ENCODE measurements around the gene PCOLCE2. TPM values are rescaled to one million over a fixed set of nuclear protein-coding genes. Genes with fewer than 3 reads are reported as not detected.

PCOLCE2 gene
- total RNA-seq, 4 donors from 2014 or later: 3.2 to 13.3 (median 6.7) TPM

DNA sequence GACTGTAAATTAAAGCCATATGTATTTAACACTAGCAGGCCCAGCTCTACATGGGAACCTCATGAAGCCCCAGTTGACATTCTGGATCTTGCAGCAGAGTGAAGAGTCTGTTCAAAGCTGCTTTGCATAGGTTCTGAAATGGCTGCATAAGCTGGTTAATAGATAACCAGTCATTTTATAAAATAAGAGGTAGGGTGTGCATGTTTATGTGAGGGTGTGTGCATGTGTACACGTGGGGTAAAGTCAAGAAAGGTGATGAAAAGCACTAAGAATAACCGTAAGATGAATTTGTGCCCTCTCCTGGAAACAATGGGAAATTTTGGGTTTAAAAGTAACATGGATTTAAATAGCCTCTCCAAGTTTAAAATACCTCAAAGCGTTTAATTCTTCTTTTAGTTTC, 41.6 kb upstream of the PCOLCE2 start:
- H3K27ac ChIP-seq: no peak overlapping the region
- no peak for DNase-seq (ENCODE audit: low spot score in 2 of 2)
- TF ChIP-seq EP300 (IDR thresholded peaks at IDR 0.05) (no peak), POLR2A (IDR thresholded peaks at IDR 0.05) (no peak), POLR2AphosphoS5 (IDR thresholded peaks at IDR 0.05) (no peak)
- TF ChIP-seq, protein P1, sequence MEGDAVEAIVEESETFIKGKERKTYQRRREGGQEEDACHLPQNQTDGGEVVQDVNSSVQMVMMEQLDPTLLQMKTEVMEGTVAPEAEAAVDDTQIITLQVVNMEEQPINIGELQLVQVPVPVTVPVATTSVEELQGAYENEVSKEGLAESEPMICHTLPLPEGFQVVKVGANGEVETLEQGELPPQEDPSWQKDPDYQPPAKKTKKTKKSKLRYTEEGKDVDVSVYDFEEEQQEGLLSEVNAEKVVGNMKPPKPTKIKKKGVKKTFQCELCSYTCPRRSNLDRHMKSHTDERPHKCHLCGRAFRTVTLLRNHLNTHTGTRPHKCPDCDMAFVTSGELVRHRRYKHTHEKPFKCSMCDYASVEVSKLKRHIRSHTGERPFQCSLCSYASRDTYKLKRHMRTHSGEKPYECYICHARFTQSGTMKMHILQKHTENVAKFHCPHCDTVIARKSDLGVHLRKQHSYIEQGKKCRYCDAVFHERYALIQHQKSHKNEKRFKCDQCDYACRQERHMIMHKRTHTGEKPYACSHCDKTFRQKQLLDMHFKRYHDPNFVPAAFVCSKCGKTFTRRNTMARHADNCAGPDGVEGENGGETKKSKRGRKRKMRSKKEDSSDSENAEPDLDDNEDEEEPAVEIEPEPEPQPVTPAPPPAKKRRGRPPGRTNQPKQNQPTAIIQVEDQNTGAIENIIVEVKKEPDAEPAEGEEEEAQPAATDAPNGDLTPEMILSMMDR (IDR thresholded peaks at IDR 0.05): no peak
- 59% methylated on average over 3 of the region's 3 CpGs for WGBS
- H3K4me3 ChIP-seq: no peak overlapping the region
- H3K4me1 ChIP-seq: no peaks in the 10 kb centered on the region
- H3K36me3 ChIP-seq: no peaks in the 10 kb centered on the region
- no peaks in the 10 kb centered on the region for H3K9me3 ChIP-seq
- H3K27me3 ChIP-seq: peaks cover 5% of the 10 kb centered on the region

DNA sequence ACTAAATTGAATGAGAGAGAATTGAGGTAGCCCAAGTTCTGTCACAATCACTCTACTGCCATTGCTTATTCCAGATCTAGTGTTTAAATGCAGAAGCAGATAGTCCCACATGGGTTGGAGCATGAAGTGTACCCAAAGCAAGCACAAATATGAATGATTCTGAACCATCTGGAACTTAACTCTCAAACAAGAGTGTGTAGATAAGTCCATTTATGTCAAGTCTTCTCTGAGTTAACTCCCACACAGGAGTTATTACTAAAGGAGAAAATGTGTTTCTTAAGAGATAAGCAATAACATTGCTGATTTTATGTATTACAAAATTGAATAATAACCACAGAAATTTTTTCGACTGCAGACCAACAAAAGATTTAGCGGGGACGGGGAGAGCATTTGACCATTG, 41.0 kb upstream of the PCOLCE2 start:
- H3K27me3 ChIP-seq: peaks cover 5% of the 10 kb centered on the region
- no peak for DNase-seq (ENCODE audit: low spot score in 2 of 2)
- no peaks in the 10 kb centered on the region for H3K36me3 ChIP-seq
- no peaks in the 10 kb centered on the region for H3K9me3 ChIP-seq
- WGBS: 91% methylated on average over 3 of the region's 3 CpGs
- TF ChIP-seq POLR2A (IDR thresholded peaks at IDR 0.05) (no peak), POLR2AphosphoS5 (IDR thresholded peaks at IDR 0.05) (no peak), EP300 (IDR thresholded peaks at IDR 0.05) (no peak)
- TF ChIP-seq, protein P1 (IDR thresholded peaks at IDR 0.05): no peak
- H3K4me1 ChIP-seq: no peaks in the 10 kb centered on the region
- H3K4me3 ChIP-seq: no peak overlapping the region
- no peak overlapping the region for H3K27ac ChIP-seq

DNA sequence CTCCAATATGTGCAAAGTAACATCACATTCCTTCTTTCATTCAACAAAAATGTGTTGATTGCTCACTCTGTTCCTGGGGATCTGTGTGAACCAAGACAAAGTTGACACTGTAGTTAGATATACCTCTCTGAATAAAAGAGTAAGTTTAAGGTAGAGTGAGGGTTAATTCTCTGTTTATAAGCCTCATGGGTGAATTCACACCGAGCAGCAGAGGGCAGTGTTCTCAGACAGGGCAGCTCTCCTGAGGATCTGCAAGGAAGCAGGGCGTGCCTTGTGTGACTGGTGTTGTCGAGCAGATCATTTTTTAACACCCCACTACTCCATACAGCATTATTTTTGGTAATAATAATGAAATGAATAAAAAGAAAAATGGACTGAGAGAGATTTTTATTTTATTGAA, 40.2 kb upstream of the PCOLCE2 start:
- no peaks in the 10 kb centered on the region for H3K36me3 ChIP-seq
- H3K9me3 ChIP-seq: peaks cover 2% of the 10 kb centered on the region
- H3K4me3 ChIP-seq: no peak overlapping the region
- H3K27ac ChIP-seq: no peak overlapping the region
- no peak for DNase-seq (ENCODE audit: low spot score in 2 of 2)
- WGBS: 26% methylated on average over 3 of the region's 3 CpGs
- peaks cover 5% of the 10 kb centered on the region for H3K27me3 ChIP-seq
- no peaks in the 10 kb centered on the region for H3K4me1 ChIP-seq
- TF ChIP-seq EP300 (IDR thresholded peaks at IDR 0.05): no peak
- TF ChIP-seq, protein P1 (IDR thresholded peaks at IDR 0.05): peak in 1 of 2 donors; percentile 14

DNA sequence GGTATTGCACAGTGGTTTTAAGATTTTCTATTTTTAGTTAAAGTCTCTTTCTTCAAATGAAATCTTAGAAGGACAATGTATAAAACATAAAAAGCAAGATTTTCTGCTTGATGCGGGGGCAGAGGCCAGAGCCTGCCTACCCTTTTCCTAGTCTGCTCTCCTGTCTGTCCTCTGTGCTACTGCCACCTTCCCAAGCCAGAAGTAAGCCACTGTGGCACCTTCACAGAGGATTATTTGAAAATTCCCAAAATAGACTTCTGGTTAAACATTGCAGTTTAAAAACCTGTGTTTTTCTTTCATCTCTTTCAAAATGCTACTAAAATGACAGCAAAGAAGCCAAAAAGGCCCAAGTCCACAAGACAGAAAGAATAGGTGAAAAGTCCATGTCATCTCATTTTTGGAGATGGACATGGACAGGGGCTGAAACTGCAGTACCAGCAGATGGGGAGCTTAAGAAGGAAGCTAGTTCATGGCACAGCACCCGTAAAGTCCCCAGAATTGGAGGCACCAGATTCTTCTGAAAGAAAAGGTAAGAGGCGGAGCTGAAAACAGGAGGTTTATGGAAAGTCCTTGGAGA, 37.6 kb upstream of the PCOLCE2 start:
- no peaks in the 10 kb centered on the region for H3K36me3 ChIP-seq
- no peak overlapping the region for H3K27ac ChIP-seq
- no peak for DNase-seq (ENCODE audit: low spot score in 2 of 2)
- no peak overlapping the region for H3K4me3 ChIP-seq
- WGBS: 92% methylated on average over 3 of the region's 3 CpGs
- H3K9me3 ChIP-seq: peaks cover 11% of the 10 kb centered on the region
- no peak for TF ChIP-seq EP300 (IDR thresholded peaks at IDR 0.05)
- TF ChIP-seq, protein P1 (IDR thresholded peaks at IDR 0.05): no peak
- no peak for TF ChIP-seq POLR2A (IDR thresholded peaks at IDR 0.05)
- TF ChIP-seq POLR2AphosphoS5 (IDR thresholded peaks at IDR 0.05): no peak
- no peaks in the 10 kb centered on the region for H3K4me1 ChIP-seq
- peaks cover 5% of the 10 kb centered on the region for H3K27me3 ChIP-seq

DNA sequence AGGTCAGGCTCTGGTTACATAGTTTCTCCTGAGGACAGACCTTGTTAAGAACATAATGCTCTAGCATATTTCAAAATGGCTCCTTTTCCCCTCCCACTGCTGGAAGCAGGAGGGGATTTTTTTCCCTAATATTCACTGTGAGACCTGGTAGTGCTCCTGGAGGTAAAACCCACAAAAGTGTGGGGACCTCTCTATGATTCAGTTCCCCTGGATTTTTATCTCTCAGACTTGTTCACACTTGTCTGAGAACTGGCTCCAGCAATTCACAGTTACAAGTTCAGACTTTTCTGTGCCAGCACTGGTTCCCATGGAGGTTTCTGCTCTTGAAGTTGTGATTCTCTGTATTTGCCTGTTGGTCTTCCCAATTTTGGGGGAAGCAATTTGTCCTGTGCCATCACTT, 36.3 kb upstream of the PCOLCE2 start:
- H3K36me3 ChIP-seq: no peaks in the 10 kb centered on the region
- H3K4me3 ChIP-seq: no peak overlapping the region
- DNase-seq (ENCODE audit: low spot score in 2 of 2): no peak
- peaks cover 5% of the 10 kb centered on the region for H3K27me3 ChIP-seq
- no peaks in the 10 kb centered on the region for H3K4me1 ChIP-seq
- TF ChIP-seq EP300 (IDR thresholded peaks at IDR 0.05): no peak
- TF ChIP-seq POLR2AphosphoS5 (IDR thresholded peaks at IDR 0.05): no peak
- TF ChIP-seq POLR2A (IDR thresholded peaks at IDR 0.05): no peak
- TF ChIP-seq, protein P1 (IDR thresholded peaks at IDR 0.05): no peak
- no peak overlapping the region for H3K27ac ChIP-seq
- peaks cover 11% of the 10 kb centered on the region for H3K9me3 ChIP-seq

Measured in suprapubic skin (tissue), 4 donors.